ENCODE measurements around the gene CRYBA2.
A peak's percentile ranks its signal among the peaks of the same experiment; 100 is the strongest.

DNA sequence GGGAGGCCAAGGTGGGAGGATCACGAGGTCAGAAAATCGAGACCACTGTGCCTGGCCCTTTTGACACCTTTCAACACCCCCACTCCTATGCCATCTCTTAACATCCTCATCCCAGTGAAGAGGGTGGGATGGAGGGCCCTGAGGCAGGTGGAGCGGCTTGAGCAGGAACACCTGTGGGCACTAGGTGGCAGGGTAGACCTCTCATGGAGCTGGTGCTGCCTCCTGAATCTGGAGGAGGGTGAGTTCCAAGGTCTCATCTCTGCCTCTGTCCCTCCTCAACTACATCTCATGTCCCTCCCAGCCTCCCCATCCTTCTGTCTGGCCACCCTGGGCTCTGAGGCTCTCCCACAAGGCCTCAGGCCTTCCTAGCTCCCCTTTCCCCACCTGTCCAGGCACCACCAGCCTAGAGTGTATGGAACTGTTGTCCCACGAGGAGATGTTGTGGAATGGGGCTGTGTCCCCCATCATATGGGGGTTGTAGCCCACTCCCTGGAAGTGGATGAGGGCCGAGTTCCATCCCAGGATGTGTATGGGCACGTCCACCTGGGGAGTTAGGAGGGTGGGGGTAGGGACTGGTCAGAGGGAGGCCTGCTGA lies 17.0 kb upstream of the CRYBA2 start:
- TF ChIP-seq SRF (IDR thresholded peaks at IDR 0.05; ENCODE audit: low read depth) (no peak), POLR2AphosphoS5 (IDR thresholded peaks at IDR 0.05; ENCODE audit: low read depth, low read length) (no peak)
- TF ChIP-seq, protein P1, sequence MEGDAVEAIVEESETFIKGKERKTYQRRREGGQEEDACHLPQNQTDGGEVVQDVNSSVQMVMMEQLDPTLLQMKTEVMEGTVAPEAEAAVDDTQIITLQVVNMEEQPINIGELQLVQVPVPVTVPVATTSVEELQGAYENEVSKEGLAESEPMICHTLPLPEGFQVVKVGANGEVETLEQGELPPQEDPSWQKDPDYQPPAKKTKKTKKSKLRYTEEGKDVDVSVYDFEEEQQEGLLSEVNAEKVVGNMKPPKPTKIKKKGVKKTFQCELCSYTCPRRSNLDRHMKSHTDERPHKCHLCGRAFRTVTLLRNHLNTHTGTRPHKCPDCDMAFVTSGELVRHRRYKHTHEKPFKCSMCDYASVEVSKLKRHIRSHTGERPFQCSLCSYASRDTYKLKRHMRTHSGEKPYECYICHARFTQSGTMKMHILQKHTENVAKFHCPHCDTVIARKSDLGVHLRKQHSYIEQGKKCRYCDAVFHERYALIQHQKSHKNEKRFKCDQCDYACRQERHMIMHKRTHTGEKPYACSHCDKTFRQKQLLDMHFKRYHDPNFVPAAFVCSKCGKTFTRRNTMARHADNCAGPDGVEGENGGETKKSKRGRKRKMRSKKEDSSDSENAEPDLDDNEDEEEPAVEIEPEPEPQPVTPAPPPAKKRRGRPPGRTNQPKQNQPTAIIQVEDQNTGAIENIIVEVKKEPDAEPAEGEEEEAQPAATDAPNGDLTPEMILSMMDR (IDR thresholded peaks at IDR 0.05 in 2 of 3, conservative IDR thresholded peaks at IDR 0.05 in 1 of 3; ENCODE audit: borderline replicate concordance in 1 of 3, insufficient read depth in 1 of 3, low read depth in 2 of 3, low read length in 2 of 3), result peak; percentile 61 to 78 (median 67)

All from HCT116 (cell line).